Esophagus muscularis mucosa (tissue), 4 donors: ENCODE data around the gene SMAD1. TPM values are rescaled to one million over a fixed set of nuclear protein-coding genes. Genes with fewer than 3 reads are reported as not detected.

Experiments used
- DNase-seq: peaks from one replicate; pipeline ENCODE4 v3.0.0-alpha.2; 2017; ENCODE audit errors: extremely low spot score
- H3K27ac ChIP-seq, 4 donors: fragments of 200-600 bp; sonication (generic); replicated peaks in 1 of 4; 1 replicate in 3 of 4; 2 replicates in 1 of 4; pipeline ENCODE4 v1.5.1; 2016 to 2019; ENCODE audit warnings: mild to moderate bottlenecking in 1 of 4
- H3K27me3 ChIP-seq, 4 donors: fragments of 200-600 bp; sonication (generic); one replicate each; pipeline versions ENCODE4 v1.5.1 to v1.6.0; 2016 to 2019
- H3K36me3 ChIP-seq, 4 donors: fragments of 200-600 bp; sonication (generic); one replicate each; pipeline ENCODE4 v1.5.1; 2016 to 2019
- H3K4me1 ChIP-seq, 4 donors: fragments of 200-600 bp; sonication (generic); one replicate each; pipeline ENCODE4 v1.5.1; 2016 to 2019
- H3K4me3 ChIP-seq, 4 donors: fragments of 200-600 bp; sonication (generic); 1 replicate in 2 of 4; 2 replicates in 2 of 4; pipeline ENCODE4 v1.5.1; 2016 to 2019; ENCODE audit warnings: mild to moderate bottlenecking in 4 of 4, moderate library complexity in 1 of 4
- H3K9me3 ChIP-seq, 4 donors: fragments of 200-600 bp; sonication (generic); 1 replicate in 3 of 4; 2 replicates in 1 of 4; pipeline ENCODE4 v1.5.1; 2016 to 2019
- CTCF ChIP-seq, 3 experiments: fragments of 200-600 bp in 2 of 3; fragments of 450-650 bp in 1 of 3; sonication (generic) in 2 of 3; IDR thresholded peaks; one replicate each; pipeline ENCODE4 v1.5.1; 2017 to 2019; ENCODE audit warnings: antibody characterized with exemption in 3 of 3, mild to moderate bottlenecking in 2 of 3, moderate library complexity in 1 of 3
- EP300 ChIP-seq: sonication (generic); formaldehyde crosslinking; IDR thresholded peaks from one replicate; pipeline ENCODE4 v1.6.1; 2017; ENCODE audit warnings: antibody characterized with exemption
- POLR2A ChIP-seq: fragments of 450-650 bp; IDR thresholded peaks from one replicate; pipeline ENCODE4 v1.6.1; 2017; ENCODE audit warnings: antibody characterized with exemption, moderate library complexity, mild to moderate bottlenecking, low read depth
- POLR2AphosphoS5 ChIP-seq, 2 donors: sonication (generic); formaldehyde crosslinking; IDR thresholded peaks; one replicate each; pipeline ENCODE4 v1.6.1; 2017; ENCODE audit warnings: antibody characterized with exemption in 2 of 2
- WGBS: methylation state at CpG from one replicate; pipeline ENCODE4 v1.1.5; 2018; 5-methylcytosine and 5-hydroxymethylcytosine counted together
- intact Hi-C: fragments of 100-400 bp; cut with DNase I; formaldehyde crosslinking; loops from one replicate; pipeline ENCODE4 v1.15.1; 2023
- total RNA-seq, 4 donors: library from RNA; depleted of rRNA; stranded (reverse); fragments of >200 nt; gene quantifications; one replicate each; pipeline versions ENCODE4 v1.1.0 to v1.2.1, GENCODE V29; 2016

SMAD1 gene
- total RNA-seq, 4 donors from 2014 or later = 19.5 to 34.3 (median 29.2) TPM

GRCh38 chr4:145496292-145496691 lies 14.6 kb downstream of the SMAD1 start:
- Histone ChIP-seq H3K27ac (no peak overlapping the region), H3K36me3 (no peaks in the 10 kb centered on the region), H3K4me3 (no peak overlapping the region), H3K27me3 (no peaks in the 10 kb centered on the region), H3K4me1 (peaks cover 24 to 53% (median 44%) of the 10 kb centered on the region in 4 donors), H3K9me3 (no peaks in the 10 kb centered on the region)
- no peak for DNase-seq
- 96% methylated on average over 5 of the region's 5 CpGs for WGBS
- intact Hi-C loops = no loop called here
- TF ChIP-seq POLR2AphosphoS5 (IDR thresholded peaks at IDR 0.05) = no peak
- TF ChIP-seq POLR2A = no peak
- TF ChIP-seq EP300 = no peak
- no peak for TF ChIP-seq CTCF (IDR thresholded peaks at IDR 0.05)

- WGBS = 84% methylated on average over 9 of the region's 9 CpGs
- H3K27ac ChIP-seq = no peak overlapping the region
- intact Hi-C loops = no loop called here
- no peak overlapping the region for H3K4me3 ChIP-seq
- no peaks in the 10 kb centered on the region for H3K27me3 ChIP-seq
- H3K4me1 ChIP-seq = peaks cover 35 to 56% (median 46%) of the 10 kb centered on the region in 4 donors
- TF ChIP-seq CTCF (IDR thresholded peaks at IDR 0.05) = no peak
- TF ChIP-seq POLR2AphosphoS5 (IDR thresholded peaks at IDR 0.05) = no peak
- TF ChIP-seq POLR2A = no peak
- TF ChIP-seq EP300 = no peak
- H3K9me3 ChIP-seq = no peaks in the 10 kb centered on the region
- DNase-seq = no peak
- no peaks in the 10 kb centered on the region for H3K36me3 ChIP-seq
Measured at GRCh38 chr4:145497199-145498149, 15.8 kb downstream of the SMAD1 start.

- DNase-seq = no peak
- Histone ChIP-seq H3K27ac (no peak overlapping the region), H3K4me3 (no peak overlapping the region), H3K9me3 (no peaks in the 10 kb centered on the region), H3K4me1 (peaks cover 41 to 56% (median 47%) of the 10 kb centered on the region in 4 donors), H3K27me3 (no peaks in the 10 kb centered on the region), H3K36me3 (no peaks in the 10 kb centered on the region)
- TF ChIP-seq EP300 (no peak), POLR2A (no peak), POLR2AphosphoS5 (IDR thresholded peaks at IDR 0.05) (no peak), CTCF (IDR thresholded peaks at IDR 0.05) (no peak)
- intact Hi-C loops = no loop called here
Measured at GRCh38 chr4:145498430-145498829, 16.8 kb downstream of the SMAD1 start.

- H3K4me3 ChIP-seq = no peak overlapping the region
- H3K27me3 ChIP-seq = no peaks in the 10 kb centered on the region
- no peak for DNase-seq
- no peaks in the 10 kb centered on the region for H3K36me3 ChIP-seq
- peaks cover 43 to 66% (median 54%) of the 10 kb centered on the region in 4 donors for H3K4me1 ChIP-seq
- intact Hi-C loops = no loop called here
- TF ChIP-seq POLR2A (no peak), EP300 (no peak), CTCF (IDR thresholded peaks at IDR 0.05) (no peak), POLR2AphosphoS5 (IDR thresholded peaks at IDR 0.05) (peak; percentile 15 to 26)
- H3K9me3 ChIP-seq = no peaks in the 10 kb centered on the region
- WGBS = 68% methylated on average over 3 of the region's 3 CpGs
- no peak overlapping the region for H3K27ac ChIP-seq
Measured at GRCh38 chr4:145501051-145501660, 19.5 kb downstream of the SMAD1 start.
